HG03196 (cell line): ENCODE data around the gene ECI1.
"Not testable (repeated sequence)": the region's sequence is repeated elsewhere in the genome, so short reads cannot be mapped to it uniquely, and the experiment has no call there.

Experiments
- ATAC-seq: cut with Tn5 transposase; IDR thresholded peaks from one replicate; pipeline ENCODE4 v1.9.1; 2021; ENCODE audit not compliant: unreplicated experiment

ECI1 gene

DNA sequence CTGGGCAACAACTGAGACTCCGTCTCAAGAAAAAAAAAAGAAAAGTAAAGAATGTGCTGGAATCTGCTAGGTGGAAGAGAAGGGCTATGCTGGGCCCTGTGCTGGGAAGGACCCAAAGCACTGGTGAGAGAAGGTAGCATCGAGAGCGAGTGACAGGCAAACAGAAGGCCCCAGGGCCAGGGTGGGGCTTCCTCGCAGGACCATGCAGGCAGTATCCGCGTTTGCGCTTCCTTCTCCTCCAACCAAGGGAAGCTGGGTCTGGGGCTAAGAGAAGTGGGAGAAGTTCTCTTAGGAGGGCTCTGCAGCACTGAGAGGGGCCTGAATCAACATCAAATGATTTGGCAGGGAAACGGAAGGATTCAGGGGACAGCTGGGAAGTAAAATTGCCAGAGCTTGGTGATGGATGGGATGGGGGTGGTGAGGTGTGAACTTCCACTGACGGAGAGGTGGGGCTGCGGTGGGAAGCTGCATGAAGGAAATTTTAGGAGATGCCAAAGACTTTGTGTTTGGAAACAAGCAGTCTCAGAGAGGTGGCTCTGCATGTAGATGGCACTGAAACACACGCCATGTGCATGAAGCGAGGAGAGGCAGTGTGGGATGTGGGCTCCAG, 5.2 kb upstream of the ECI1 start:
- ATAC-seq, result no peak

DNA sequence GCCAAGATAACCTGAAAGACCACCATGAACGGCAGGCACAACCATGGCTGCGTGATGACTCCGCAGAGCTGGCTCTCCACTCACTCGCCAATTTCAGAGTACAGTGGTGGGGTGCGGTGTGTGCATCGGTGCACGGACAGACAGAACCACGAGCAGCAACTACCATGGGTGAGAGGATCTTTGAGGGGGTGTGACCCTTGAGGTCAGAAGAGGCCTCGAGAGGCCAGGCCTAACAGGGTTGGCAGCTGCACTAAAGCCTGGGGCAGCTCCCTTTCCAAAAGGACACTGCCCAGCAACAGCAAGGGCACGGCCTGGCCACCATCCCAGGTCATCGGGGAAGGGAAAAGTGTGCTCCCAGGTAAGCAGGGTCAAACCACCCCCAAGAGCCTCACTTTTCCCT, 1.9 kb upstream of the ECI1 start:
- no peak for ATAC-seq

DNA sequence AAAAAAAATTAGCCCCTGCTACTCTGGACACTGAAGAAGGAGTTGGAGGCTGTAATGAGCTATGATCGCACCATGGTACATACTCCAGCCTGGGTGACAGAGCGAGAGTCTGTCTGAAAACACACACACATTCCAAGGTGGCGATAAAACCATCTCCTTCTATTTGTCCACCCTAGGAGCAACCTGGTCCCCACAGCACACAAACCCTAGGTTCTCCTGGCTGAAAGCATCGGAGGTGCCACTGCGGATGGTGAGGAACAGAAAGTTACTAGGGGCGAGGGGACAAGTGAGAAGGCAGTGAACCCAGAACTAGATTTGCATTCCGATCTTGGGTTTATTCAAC, 1.4 kb upstream of the ECI1 start:
- no peak for ATAC-seq

DNA sequence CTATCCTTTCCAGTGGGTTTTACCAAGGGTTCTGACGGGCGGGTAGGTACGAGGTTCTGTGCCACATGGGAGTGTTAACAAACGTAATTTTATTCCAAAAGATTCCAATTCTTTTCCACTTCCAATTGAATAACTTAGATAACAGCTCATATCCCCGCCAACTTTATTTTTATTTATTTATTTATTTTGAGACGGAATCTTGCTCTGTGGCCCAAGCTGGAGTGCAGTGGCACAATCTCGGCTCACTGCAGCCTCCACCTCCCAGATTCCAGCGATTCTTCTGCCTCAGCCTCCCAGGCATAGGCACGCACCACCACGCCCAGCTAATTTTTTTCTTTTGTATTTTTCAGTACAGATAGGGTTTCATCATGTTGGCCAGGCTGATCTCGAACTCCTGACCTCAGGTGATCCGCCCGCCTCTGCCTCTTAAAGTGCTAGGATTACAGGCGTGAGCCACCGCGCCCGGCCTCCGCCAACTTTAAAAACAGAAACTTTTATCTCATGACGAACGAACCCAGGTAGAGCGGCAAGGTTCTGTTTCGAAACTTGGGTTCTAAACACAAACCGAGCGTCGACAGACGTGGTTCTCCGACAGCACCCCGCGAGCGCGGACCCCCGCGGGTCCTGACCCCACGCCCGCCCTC, 613 bp downstream of the ECI1 start:
- ATAC-seq, result no peak

DNA sequence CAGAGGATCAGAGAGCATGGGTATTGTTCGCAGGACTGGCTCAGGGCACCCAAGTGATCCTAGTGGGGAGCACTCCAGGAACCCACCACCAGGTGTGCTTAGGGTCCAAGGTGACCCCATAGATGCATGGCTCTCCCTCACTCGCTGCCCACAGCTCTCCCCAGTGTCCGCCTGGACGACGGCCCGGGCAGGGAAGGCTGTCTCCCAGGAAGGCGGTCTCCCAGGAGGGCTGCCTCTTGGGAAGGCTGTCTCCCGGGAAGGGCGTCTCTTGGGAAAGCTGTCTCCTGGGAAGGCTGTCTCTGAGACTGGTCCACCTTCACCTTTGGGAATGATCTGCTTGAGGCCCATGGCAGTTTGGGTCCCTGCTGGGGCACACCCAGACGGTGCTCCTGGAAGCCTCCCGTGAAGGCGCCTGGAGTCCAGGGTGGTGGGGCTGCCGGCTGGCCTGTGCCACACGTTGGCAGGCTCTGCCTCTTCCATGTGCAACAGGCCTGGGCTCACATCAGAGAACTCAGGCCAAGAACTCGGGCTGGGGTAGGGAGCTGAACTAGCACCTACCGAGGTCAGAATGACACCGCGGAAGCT, 5.0 kb downstream of the ECI1 start:
- no peak for ATAC-seq

DNA sequence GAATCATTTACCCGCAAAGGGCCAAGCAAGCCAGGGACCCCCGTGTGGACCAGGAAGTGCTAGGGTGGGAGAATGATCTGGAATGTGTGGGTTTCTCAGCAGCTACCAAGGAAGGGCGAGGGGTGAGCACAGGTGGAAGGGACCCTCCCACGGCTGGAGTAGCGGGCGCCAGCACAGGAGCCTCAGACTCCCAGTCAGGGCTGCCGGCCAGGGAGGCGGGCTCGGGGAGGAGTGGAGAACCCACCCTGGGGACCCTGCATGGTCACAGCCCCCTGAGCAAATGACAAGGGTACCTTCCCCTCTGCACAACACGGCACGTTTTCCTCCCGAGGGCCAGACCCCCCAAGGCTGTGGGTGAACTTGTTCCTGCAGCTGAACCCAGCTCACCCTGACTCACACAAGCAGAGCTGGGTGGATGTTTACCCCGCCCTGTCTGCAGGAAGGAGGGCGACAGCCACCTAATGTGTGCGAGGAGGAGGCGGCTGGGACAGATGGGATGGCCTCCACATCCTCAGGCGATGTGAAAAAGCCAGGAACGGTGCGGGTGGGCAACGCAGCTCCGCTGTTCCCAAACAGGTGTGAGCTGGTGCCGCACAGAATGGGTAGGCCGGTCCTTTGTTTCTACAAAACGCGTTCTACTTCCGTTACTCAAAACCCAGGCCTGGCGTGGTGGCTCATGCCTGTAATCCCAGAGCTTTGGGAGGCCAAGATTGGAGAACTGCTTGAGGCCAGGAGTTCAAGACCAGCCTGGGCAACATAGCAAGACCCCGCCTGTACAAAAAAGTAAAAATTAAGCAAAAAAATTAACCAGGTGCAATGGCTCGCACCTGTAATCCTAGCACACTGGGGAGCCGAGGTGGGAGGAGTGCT, 6.2 kb downstream of the ECI1 start:
- ATAC-seq, result no peak

DNA sequence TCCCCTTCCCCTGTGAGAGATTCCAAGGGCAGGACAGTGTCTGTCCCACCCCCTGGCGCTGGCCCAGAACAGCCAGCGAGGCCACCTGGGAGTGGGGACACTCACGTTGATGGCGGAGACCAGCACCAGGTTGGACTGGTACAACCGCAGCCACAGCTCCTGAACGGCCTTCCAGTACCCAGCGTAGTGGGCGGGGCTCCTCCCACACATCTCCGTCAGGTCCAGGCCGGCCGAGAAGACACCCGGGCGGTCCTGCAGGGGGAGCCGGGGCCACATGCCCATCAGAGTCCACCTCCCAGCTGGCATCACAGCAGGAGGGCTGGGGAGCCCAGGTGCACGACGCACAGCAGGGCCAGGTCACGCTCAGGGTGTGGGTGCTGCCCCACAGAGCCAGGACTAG, 7.1 kb downstream of the ECI1 start:
- no peak for ATAC-seq

DNA sequence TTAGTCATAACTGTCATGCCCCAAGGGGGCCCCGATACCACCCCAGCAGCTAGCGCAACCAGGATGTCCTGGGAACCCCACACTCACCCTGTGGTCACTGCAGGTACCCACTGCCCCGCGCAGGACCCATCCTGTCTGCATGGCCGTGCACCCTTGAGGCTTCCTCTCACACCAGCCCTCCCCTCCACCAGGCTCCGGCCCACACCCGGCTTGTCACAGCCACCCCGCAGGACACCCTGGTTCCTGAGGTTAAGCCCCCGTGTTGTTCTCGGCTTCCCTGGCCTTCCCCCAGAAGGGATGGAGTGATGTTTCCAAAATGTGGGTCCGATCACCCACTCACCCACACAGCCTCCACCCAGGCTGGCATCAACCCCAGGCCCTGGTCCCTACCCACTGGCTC, 7.6 kb downstream of the ECI1 start:
- ATAC-seq, result no peak

DNA sequence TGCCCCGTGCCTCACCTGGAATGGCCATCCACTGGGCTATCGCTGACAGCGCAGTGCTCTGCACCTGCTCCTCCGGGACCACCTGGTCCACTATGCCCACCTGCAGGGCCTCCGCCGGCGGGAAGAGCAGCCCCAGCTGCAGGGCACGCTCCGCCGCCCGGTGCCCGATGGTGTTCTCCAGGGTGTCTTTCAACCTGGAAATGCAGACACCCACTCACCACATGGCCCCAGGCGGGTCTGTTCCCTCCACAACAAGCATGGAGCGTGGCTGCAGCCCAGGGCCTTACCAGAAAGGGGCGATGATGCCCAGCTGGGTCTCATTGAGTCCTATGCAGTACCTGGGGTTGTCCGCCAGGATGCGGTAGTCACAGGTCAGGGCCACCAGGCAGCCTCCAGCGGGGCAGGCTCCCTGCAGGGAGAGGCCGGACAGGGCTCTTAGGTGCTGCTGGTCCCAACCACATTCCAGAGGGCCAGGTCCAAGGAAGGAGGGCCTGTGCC, 8.3 kb downstream of the ECI1 start:
- no peak for ATAC-seq

DNA sequence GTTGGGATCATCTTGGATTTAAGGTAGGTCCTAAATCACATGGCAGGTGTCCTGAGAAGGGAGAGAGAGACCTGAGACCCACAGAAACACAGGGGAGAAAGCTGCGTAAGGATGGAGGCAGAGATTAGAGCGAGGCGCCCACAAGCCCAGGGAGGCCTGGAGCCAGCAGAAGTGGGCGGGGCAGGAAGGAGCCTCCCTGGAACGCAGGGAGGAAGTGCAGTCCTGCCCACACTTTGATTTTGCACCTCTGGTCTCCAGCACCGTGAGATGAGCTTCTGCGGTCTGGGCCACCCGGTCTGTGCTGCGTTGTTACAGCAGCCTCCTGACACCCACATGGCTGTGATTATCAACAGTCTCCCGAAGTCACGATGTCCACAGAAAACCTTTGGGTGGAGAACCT, 8.8 kb downstream of the ECI1 start:
- no peak for ATAC-seq

DNA sequence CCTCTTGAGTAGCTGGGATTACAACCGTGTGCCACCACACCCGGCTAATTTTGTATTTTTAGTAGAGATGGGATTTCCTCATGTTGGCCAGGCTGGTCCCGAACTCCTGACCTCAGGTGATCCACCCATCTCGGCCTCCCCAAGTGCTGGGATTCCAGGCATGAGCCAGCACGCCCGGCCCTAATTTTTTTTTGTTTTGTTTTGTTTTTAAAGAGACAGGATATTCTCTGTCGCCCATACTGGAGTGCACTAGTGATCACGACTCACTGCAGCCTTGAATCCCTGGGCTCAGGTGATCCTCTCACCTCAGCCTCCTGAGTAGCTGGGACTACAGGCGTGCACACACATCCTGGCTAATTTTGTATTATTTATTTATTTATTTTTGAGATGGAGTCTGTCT, 11.1 kb downstream of the ECI1 start:
- ATAC-seq, result not testable (repeated sequence)

DNA sequence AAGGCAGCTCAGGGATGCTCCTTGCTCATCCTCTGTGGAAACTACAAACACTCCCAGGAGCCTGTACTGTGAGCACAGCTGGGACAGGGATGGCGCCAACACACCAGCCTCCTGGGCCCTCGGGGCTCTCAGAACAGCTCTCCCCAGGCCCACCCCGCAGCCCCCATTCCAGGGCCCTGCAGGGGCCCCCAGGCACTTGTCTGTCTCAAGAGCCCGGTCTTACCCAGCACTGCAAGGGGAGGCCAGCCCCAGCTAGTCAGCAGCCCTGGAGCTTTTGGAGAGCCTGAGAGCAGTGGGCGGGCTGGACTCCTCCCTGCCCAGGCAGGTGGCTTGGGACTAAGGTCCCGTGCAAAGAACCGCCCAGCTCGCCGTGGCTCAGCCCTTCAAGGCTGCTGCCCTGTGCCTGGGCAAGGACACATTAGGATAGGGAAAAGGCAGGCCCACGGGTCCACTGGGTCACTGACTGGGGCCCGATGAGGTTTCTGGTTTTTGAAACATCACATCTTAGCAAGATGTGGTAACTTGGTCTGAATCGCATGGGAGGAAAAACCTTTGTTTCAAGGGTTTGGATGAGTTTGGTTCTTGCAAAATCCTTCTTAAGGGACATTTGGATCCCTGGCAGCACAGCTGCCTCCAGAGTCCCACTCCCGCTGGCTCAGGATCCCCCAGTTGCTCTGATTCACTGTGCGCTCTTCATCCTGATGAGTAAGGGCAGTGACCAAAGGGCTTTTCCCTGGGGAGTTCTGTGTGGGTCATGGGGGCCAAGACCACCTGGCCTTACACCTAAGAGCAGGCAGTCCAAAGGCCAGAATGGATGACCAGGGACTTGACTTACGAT, 12.3 kb downstream of the ECI1 start:
- ATAC-seq, result no peak

DNA sequence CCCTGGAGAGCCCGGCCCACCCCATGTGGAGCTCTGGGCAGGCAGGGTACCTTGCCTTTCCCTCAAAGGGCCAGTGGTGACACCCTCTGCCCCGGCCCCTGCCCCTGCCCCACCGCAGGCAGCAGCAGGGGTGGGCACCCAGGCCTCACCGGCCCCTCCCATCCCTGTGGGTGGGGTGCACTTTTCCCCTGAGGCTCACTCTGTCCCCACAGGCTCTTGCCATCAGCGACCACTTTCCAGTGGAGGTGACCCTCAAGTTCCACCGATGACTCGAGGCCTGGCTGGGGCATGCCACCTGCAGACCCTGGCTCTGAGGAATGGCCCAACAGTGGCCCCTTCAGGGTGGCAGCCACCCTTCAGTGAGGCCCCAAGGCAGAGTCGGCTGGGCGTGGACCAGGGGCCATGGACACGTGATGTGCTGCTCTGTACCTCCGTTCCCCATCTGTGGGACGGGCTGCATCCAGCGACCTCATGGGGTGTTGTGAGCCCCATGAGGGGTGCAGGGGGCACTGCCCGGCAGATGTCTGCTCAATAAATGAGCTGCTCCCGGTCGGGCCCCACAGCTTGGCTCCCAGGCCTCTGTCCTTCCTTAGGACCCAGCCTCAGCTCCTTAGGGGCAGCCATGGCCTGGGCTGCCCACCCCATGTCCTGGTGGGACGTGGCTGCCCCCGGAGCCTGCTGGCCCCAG, 13.1 kb downstream of the ECI1 start:
- ATAC-seq, result no peak

DNA sequence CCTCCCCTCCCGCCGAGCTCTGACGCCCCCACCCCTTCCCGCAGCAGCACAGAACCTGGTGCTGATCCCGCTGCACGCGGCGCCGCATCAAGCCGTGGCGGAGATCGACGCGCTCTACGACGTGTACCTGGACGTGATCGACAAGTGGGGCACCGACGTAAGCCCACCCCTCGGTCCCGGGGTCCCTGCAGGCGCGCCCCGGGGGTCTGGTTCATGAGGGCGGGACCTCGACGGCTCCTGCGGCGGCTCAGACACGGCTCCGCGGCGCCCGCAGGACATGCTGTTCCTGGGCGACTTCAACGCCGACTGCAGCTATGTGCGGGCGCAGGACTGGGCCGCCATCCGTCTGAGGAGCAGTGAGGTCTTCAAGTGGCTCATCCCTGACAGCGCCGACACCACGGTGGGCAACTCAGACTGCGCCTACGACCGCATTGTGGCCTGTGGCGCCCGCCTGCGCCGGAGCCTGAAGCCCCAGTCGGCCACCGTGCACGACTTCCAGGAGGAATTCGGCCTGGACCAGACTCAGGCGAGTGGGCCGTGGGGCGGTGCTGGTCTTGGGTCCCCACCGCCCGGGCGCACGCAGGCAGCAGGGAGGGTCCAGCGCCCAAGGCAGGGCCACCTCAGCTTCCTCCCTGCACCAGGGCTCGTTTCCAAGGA, 13.8 kb downstream of the ECI1 start:
- ATAC-seq, result no peak

DNA sequence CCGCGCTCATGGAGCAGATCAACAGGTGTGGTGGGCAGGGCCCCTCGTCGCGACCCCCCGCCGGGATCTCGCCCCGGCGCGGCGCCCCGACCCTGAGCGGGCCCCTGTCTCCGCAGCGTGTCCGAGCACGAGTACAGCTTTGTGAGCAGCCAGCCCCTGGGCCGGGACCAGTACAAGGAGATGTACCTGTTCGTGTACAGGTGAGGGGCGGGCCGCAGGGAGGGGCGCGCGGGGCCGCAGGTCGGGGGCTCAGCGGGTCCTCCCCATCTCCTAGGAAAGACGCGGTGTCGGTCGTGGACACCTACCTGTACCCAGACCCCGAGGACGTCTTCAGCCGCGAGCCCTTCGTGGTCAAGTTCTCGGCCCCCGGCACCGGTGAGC, 14.3 kb downstream of the ECI1 start:
- ATAC-seq, result no peak

DNA sequence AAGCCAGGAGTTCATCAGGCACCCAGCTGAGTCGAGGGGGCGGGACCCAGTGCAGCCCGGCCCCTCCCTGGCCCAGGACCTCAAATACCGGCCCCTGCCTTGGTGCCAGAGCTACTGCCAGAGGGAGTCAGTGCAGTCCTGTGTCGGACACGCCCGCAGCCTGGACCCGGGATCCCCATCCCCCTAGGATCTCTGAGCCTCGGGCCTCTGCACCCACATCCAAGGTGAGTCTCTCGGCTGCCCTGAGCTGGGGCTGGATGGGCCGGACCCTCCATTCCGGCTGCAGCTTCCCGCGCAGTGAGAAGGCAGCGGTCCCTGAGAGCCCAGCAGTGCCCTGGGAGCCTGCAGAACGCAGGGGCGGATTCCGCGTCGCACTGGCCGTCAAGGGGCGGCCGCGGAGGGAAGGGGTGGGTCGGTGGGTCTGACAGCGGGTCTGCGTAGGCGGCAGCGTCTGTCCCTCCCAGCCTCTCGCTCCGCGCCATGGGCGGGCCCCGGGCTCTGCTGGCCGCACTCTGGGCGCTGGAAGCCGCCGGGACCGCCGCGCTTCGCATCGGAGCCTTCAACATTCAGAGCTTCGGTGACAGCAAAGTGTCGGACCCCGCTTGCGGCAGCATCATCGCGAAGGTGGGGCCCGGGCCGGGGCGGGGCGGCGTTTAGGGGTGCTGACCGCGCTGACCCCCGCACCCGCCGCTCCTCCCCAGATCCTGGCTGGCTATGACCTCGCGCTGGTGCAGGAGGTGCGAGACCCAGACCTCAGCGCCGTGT, 14.9 kb downstream of the ECI1 start, which contains the start of gene DNASE1L2:
Gene DNASE1L2 (plus strand): TSS at position 108 of the 765 bp plus-strand sequence. CDS start 373 bp downstream, at position 481.
- ATAC-seq, result no peak

DNA sequence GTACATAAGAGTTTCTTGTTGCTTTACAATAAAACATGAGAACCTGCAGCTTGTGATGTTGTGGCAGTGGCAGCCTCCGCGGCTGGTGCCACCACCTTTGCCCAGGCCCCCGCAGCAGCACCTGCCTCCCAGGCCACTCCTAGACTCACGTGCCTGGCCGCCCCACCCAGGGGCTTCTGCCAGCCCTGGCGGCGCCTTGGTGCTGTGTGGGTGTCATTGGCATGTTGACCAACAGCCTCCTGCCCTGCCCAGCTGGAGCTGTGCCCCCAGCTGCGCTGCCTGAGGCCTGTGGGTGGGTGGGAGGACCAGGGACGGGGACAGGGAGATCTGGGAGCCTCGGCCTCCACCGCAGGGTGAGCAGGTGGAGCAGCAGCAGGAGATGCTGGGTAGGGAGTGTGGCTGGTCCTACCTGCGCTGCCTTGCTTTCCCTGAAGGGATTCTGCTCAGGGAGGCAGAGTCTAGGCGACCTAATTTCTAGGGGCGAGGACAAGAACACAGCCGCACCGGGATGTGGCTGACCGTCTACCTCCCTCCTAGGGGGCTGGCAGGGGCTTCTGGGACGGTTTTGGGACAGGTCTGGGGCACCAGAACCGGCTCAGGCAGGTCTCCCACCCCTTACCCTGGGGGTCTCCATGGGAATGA, 15.6 kb downstream of the ECI1 start:
- no peak for ATAC-seq

DNA sequence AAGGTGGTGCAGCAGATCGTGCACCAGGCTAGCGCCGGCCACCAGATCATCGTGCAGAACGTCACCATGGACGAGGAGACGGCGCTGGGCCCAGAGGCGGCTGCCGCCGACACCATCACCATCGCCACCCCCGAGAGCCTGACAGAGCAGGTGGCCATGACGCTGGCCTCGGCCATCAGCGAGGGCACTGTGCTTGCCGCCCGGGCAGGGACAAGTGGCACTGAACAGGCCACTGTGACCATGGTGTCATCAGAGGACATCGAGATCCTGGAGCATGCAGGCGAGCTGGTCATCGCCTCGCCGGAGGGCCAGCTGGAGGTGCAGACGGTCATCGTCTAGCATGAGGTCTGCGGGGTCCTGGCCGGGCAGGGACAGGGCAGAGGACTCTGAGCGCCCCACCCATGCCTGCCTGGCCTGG, 16.1 kb downstream of the ECI1 start:
- no peak for ATAC-seq

DNA sequence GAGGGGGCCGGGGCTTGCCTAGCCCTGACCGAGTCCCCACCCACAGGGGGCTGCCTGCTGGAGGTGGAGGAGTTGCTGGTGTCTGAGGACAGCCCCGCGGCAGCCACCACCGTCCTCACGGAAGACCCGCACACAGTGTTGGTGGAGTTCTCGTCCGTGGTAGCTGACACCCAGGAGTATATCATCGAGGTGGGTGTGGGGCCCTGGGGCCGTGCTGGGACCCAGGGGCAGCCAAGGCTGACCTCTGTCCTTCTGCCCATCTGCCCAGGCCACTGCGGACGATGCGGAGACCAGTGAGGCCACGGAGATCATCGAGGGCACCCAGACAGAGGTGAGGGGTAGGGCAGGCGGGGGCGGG, 16.6 kb downstream of the ECI1 start:
- no peak for ATAC-seq
